Gastrocnemius medialis (tissue), 4 donors: Measurements from ENCODE around the gene TMEM252.

Source experiments
- CTCF ChIP-seq, 5 experiments: fragments of 450-650 bp in 3 of 5; fragments of 200-600 bp in 2 of 5; sonication (generic) in 2 of 5; IDR thresholded peaks in 4 of 5; conservative IDR thresholded peaks in 1 of 5; 1 replicate in 4 of 5; 2 replicates in 1 of 5; pipeline ENCODE4 v1.5.1; 2016 to 2019; ENCODE audit warnings: antibody characterized with exemption in 5 of 5, mild to moderate bottlenecking in 3 of 5, moderate library complexity in 3 of 5
- POLR2A ChIP-seq, 2 donors: fragments of 450-650 bp; IDR thresholded peaks; one replicate each; pipeline ENCODE4 v1.6.1; 2017; ENCODE audit warnings: antibody characterized with exemption in 2 of 2, mild to moderate bottlenecking in 2 of 2, moderate library complexity in 2 of 2

- TF ChIP-seq CTCF (IDR thresholded peaks at IDR 0.05 in 4 of 5, conservative IDR thresholded peaks at IDR 0.05 in 1 of 5) (no peak), POLR2A (IDR thresholded peaks at IDR 0.05) (no peak)
These were observed 34.1 kb downstream of the TMEM252 start for GRCh38 chr9:68506551-68506950.
